Keratinocyte (primary cell): Measurements from ENCODE around the gene SPOCK3. TPM values are rescaled to one million over a fixed set of nuclear protein-coding genes. Genes with fewer than 3 reads are reported as not detected.
"Not testable (repeated sequence)": the region's sequence is repeated elsewhere in the genome, so short reads cannot be mapped to it uniquely, and the experiment has no call there.

Experiments used
- DNase-seq: peaks from one replicate; pipeline ENCODE4 v3.0.0-alpha.2; 2011; ENCODE audit warnings: low read depth, missing footprints, low spot score
- FAIRE-seq: peaks from 2 replicates; lab custom pipeline; 2011; peaks lifted over from hg19 to GRCh38; lab: Jason Lieb, UNC
- H2AFZ ChIP-seq: 2 replicates; pipeline ENCODE4 v1.6.0; 2012; ENCODE audit warnings: low read length, control low read depth, inconsistent platforms; ENCODE audit not compliant: control insufficient read depth
- H3K27ac ChIP-seq: 2 replicates; pipeline ENCODE4 v1.5.1; 2011; ENCODE audit warnings: low read length; ENCODE audit not compliant: control insufficient read depth, insufficient read depth
- H3K27me3 ChIP-seq: 3 replicates; pipeline ENCODE4 v1.6.0; 2011; ENCODE audit warnings: low read length; ENCODE audit not compliant: control insufficient read depth, insufficient read depth; ENCODE audit errors: extremely low read depth
- H3K36me3 ChIP-seq, 2 experiments: 2 replicates in 1 of 2; 3 replicates in 1 of 2; pipeline ENCODE4 v1.5.1; 2011; ENCODE audit warnings: low read length in 2 of 2, mild to moderate bottlenecking in 1 of 2; ENCODE audit not compliant: control insufficient read depth in 2 of 2, insufficient read depth in 2 of 2; ENCODE audit errors: extremely low read depth in 1 of 2
- H3K4me1 ChIP-seq: 3 replicates; pipeline ENCODE4 v1.5.1; 2011; ENCODE audit warnings: low read length; ENCODE audit not compliant: control insufficient read depth, insufficient read depth; ENCODE audit errors: extremely low read depth
- H3K4me2 ChIP-seq: 3 replicates; pipeline ENCODE4 v1.6.0; 2011; ENCODE audit warnings: low read depth, low read length; ENCODE audit not compliant: control insufficient read depth, insufficient read depth; ENCODE audit errors: extremely low read depth
- H3K4me3 ChIP-seq, 3 experiments: fragments of 200-600 bp in 1 of 3; sonication (generic) in 1 of 3; 2 replicates in 2 of 3; 3 replicates in 1 of 3; pipeline ENCODE4 v1.5.1; 2011 to 2016; ENCODE audit warnings: low read length in 3 of 3, mild to moderate bottlenecking in 3 of 3, control low read depth in 2 of 3, inconsistent platforms in 1 of 3, low read depth in 1 of 3, mixed read lengths in 1 of 3, mixed run types in 1 of 3, moderate library complexity in 1 of 3; ENCODE audit not compliant: control insufficient read depth in 2 of 3, insufficient read depth in 2 of 3; ENCODE audit errors: extremely low read depth in 1 of 3
- H3K79me2 ChIP-seq: 2 replicates; pipeline ENCODE4 v1.6.0; 2012; ENCODE audit warnings: low read length; ENCODE audit not compliant: control insufficient read depth, insufficient read depth
- H3K9ac ChIP-seq: 3 replicates; pipeline ENCODE4 v1.6.0; 2011; ENCODE audit warnings: low read length; ENCODE audit not compliant: control insufficient read depth, insufficient read depth; ENCODE audit errors: extremely low read depth
- H3K9me1 ChIP-seq: 3 replicates; pipeline ENCODE4 v1.6.0; 2011; ENCODE audit warnings: low read length; ENCODE audit not compliant: control insufficient read depth, insufficient read depth; ENCODE audit errors: extremely low read depth
- H3K9me3 ChIP-seq: 2 replicates; pipeline ENCODE4 v1.5.1; 2012; ENCODE audit warnings: low read depth, low read length; ENCODE audit not compliant: control insufficient read depth
- H4K20me1 ChIP-seq: 3 replicates; pipeline ENCODE4 v1.6.0; 2011; ENCODE audit warnings: low read length; ENCODE audit not compliant: control insufficient read depth, insufficient read depth; ENCODE audit errors: extremely low read depth
- EZH2 ChIP-seq: IDR thresholded peaks from one replicate; pipeline ENCODE4 v1.6.1; 2012; ENCODE audit warnings: inconsistent platforms, mild to moderate bottlenecking, low read length, moderate library complexity
- dilution Hi-C: fragments of 300-500 bp; cut with MboI; formaldehyde crosslinking; loops from one replicate; pipeline ENCODE4 v1.7.0; 2020; ENCODE audit warnings: low sequenced_read_pairs; ENCODE audit not compliant: extremely low pct_ligation_motif_present
- polyA plus RNA-seq, 5 experiments: library from polyadenylated mRNA; depleted of rRNA in 3 of 5; stranded (reverse) in 3 of 5; stranded (forward) in 1 of 5; unstranded in 1 of 5; fragments of >200 nt; gene quantifications; 1 replicate in 1 of 5; 2 replicates in 3 of 5; 3 replicates in 1 of 5; pipeline versions ENCODE4 v1.2.1 to v1.2.3, GENCODE V29; 2011 to 2012; ENCODE audit warnings: missing spikeins in 2 of 5, low read depth in 1 of 5, low replicate concordance in 1 of 5
- TF ChIP-seq, protein P1 (sequence below), 3 experiments: IDR thresholded peaks in 1 of 3; conservative IDR thresholded peaks in 1 of 3; optimal IDR thresholded peaks in 1 of 3; 2 replicates in 2 of 3; 3 replicates in 1 of 3; pipeline versions ENCODE3 to v1.5.1; 2011; ENCODE audit warnings: low read length in 3 of 3, mild to moderate bottlenecking in 3 of 3, moderate library complexity in 2 of 3, control low read depth in 1 of 3, inconsistent platforms in 1 of 3; ENCODE audit not compliant: insufficient read depth in 2 of 3; ENCODE audit errors: extremely low read depth in 1 of 3

The SPOCK3 gene
- polyA plus RNA-seq, 1 donor (not counting 4 experiments of a cell fraction or from before 2014, with no cell fraction given): not detected

DNA sequence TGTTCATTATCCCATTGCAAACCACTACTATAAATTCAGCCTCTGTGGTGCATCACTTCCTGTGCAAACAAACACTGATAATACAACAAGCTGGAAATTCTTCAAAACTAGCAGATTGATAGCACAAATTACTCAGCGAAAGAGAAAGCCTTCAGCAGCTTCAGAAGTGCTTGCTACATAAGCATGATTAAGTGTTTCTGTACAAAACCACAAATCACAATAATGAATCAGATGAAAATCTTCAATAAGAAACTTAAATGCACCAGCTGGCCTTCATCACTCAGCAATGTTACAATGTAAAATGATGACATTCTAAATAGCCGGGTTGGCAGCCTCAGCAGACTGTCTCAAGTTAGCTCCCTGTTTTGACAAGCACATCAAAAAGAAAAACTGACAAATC is 262.2 kb downstream of the SPOCK3 start:
- no peaks in the 10 kb centered on the region for H4K20me1 ChIP-seq
- no peak overlapping the region for H3K4me3 ChIP-seq
- H3K36me3 ChIP-seq: no peaks in the 10 kb centered on the region
- H3K4me2 ChIP-seq: no peak overlapping the region
- no peaks in the 10 kb centered on the region for H3K9me3 ChIP-seq
- H3K9ac ChIP-seq: no peak overlapping the region
- TF ChIP-seq, protein P1, sequence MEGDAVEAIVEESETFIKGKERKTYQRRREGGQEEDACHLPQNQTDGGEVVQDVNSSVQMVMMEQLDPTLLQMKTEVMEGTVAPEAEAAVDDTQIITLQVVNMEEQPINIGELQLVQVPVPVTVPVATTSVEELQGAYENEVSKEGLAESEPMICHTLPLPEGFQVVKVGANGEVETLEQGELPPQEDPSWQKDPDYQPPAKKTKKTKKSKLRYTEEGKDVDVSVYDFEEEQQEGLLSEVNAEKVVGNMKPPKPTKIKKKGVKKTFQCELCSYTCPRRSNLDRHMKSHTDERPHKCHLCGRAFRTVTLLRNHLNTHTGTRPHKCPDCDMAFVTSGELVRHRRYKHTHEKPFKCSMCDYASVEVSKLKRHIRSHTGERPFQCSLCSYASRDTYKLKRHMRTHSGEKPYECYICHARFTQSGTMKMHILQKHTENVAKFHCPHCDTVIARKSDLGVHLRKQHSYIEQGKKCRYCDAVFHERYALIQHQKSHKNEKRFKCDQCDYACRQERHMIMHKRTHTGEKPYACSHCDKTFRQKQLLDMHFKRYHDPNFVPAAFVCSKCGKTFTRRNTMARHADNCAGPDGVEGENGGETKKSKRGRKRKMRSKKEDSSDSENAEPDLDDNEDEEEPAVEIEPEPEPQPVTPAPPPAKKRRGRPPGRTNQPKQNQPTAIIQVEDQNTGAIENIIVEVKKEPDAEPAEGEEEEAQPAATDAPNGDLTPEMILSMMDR (optimal IDR thresholded peaks at IDR 0.05 in 1 of 3, IDR thresholded peaks at IDR 0.05 in 1 of 3, conservative IDR thresholded peaks at IDR 0.05 in 1 of 3; ENCODE audit: extremely low read depth in 1 of 3, insufficient read depth in 2 of 3, low read length in 3 of 3): no peak
- no peak for TF ChIP-seq EZH2
- no peaks in the 10 kb centered on the region for H3K4me1 ChIP-seq
- no peak overlapping the region for H3K27ac ChIP-seq
- no peak overlapping the region for H2AFZ ChIP-seq
- dilution Hi-C loops: no loop called here
- H3K9me1 ChIP-seq: no peaks in the 10 kb centered on the region
- no peaks in the 10 kb centered on the region for H3K79me2 ChIP-seq
- no peaks in the 10 kb centered on the region for H3K27me3 ChIP-seq
- no peak for DNase-seq
- no peak for FAIRE-seq

DNA sequence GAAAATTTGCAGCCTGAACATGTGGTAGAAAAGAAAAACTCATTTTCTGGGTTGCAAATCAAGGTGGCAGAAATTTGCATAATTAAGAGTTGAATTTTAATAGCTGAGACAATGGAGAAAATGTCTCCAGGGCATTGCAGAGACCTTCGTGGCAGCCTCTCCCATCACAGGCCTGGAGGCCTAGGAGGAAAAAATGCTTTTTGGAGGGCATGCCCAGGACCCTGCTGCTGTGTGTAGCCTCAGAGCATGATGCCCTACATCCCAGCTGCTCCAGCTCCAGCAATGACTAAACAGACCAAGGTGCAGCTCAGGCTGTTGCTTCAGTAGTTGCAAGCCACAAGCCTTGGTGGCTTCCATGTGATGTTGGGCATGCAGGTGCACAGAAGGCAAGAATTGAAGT is 266.1 kb downstream of the SPOCK3 start:
- dilution Hi-C loops, H3K79me2 ChIP-seq, H3K27me3 ChIP-seq, H3K36me3 ChIP-seq, H3K9me3 ChIP-seq, H3K4me1 ChIP-seq, H3K9ac ChIP-seq, H3K4me2 ChIP-seq, H3K9me1 ChIP-seq, H3K27ac ChIP-seq, DNase-seq, H2AFZ ChIP-seq, H3K4me3 ChIP-seq, H4K20me1 ChIP-seq, FAIRE-seq: not testable (repeated sequence)

DNA sequence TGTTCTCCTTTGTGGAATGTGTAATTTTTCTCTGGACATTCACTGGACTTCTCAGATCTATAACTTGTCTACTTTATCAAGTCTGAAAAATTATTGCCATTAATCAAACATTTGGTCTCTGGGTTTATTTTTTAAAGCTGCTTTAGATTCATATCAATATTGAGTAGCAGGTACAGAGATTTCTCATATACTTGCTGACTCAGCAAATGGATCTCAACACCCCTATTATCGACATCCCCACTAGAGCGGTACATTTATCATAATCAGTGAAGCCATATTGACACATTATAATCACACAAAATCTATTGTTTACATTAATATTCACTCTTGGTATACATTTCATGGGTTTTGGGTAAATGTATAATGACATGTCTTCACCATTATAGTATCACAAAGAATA is 268.7 kb downstream of the SPOCK3 start:
- H3K36me3 ChIP-seq: no peaks in the 10 kb centered on the region
- no peaks in the 10 kb centered on the region for H3K4me1 ChIP-seq
- no peak overlapping the region for H3K9ac ChIP-seq
- no peaks in the 10 kb centered on the region for H3K27me3 ChIP-seq
- no peak overlapping the region for H3K27ac ChIP-seq
- TF ChIP-seq, protein P1 (optimal IDR thresholded peaks at IDR 0.05 in 1 of 3, IDR thresholded peaks at IDR 0.05 in 1 of 3, conservative IDR thresholded peaks at IDR 0.05 in 1 of 3; ENCODE audit: extremely low read depth in 1 of 3, insufficient read depth in 2 of 3, low read length in 3 of 3): no peak
- TF ChIP-seq EZH2: no peak
- no peaks in the 10 kb centered on the region for H3K9me3 ChIP-seq
- no peaks in the 10 kb centered on the region for H3K9me1 ChIP-seq
- H3K4me2 ChIP-seq: no peak overlapping the region
- H2AFZ ChIP-seq: no peak overlapping the region
- no peak for FAIRE-seq
- dilution Hi-C loops: no loop called here
- H3K79me2 ChIP-seq: no peaks in the 10 kb centered on the region
- no peak overlapping the region for H3K4me3 ChIP-seq
- no peaks in the 10 kb centered on the region for H4K20me1 ChIP-seq
- no peak for DNase-seq
